A549 (cell line): ENCODE measurements around the gene ZNF574. TPM values are rescaled to one million over a fixed set of nuclear protein-coding genes. Genes with fewer than 3 reads are reported as not detected.

Experiments used
- ATAC-seq, 2 experiments: fragments of 200-7000 bp in 1 of 2; fragments of >200 bp in 1 of 2; cut with Nextera tagmentation in 1 of 2; cut with Tn5 transposase in 1 of 2; 3 replicates each; pipeline versions ENCODE4 v1.8.0 to v1.9.1; 2018 to 2020; ENCODE audit warnings: mild to moderate bottlenecking in 1 of 2, moderate library complexity in 1 of 2
- CTCF ChIA-PET: fragments of 300-600 bp; sonication (Branson Sonifier 250); formaldehyde crosslinking; extraction: SDS; loops from one replicate; lab custom pipeline; 2021; ENCODE audit warnings: antibody characterized with exemption, inconsistent platforms; lab: Yijun Ruan, JAX
- POLR2A ChIA-PET: fragments of 350-600 bp; formaldehyde crosslinking; extraction: SDS; loops from one replicate; lab custom pipeline; 2021; ENCODE audit warnings: antibody characterized with exemption, inconsistent platforms; lab: Yijun Ruan, JAX
- DNase-seq, 2 experiments: peaks; one replicate each; pipeline versions ENCODE4 v3.0.0 to v3.0.0-alpha.2; 2011 to 2016; ENCODE audit warnings: low read depth in 1 of 2, low spot score in 1 of 2
- FAIRE-seq: peaks from 2 replicates; lab custom pipeline; 2011; peaks lifted over from hg19 to GRCh38; lab: Jason Lieb, UNC
- H3K27ac ChIP-seq, 2 experiments: fragments of >200 bp; sonication (Bioruptor Twin); formaldehyde crosslinking; 3 replicates each; pipeline ENCODE4 v1.5.1; 2016 to 2017
- H3K4me1 ChIP-seq: fragments of >200 bp; sonication (Bioruptor Twin); formaldehyde crosslinking; 3 replicates; pipeline ENCODE4 v1.6.1; 2016
- H3K4me2 ChIP-seq: fragments of >200 bp; sonication (Bioruptor Twin); formaldehyde crosslinking; 3 replicates; pipeline ENCODE4 v1.6.1; 2016
- H3K4me3 ChIP-seq: fragments of >200 bp; sonication (Bioruptor Twin); formaldehyde crosslinking; 3 replicates; pipeline ENCODE4 v1.5.1; 2016
- H3K9me3 ChIP-seq: fragments of >200 bp; sonication (Bioruptor Twin); formaldehyde crosslinking; 3 replicates; pipeline ENCODE4 v1.6.1; 2016
- CBX2 ChIP-seq: fragments of 200-600 bp; sonication (generic); IDR thresholded peaks from 2 replicates; pipeline ENCODE4 v1.6.1; 2016; ENCODE audit warnings: low read depth, mild to moderate bottlenecking, borderline replicate concordance
- CEBPB ChIP-seq, 2 experiments: fragments of >200 bp in 1 of 2; sonication (Bioruptor Twin) in 1 of 2; formaldehyde crosslinking in 1 of 2; IDR thresholded peaks; 2 replicates each; pipeline ENCODE4 v1.6.1; 2012 to 2016
- CHD2 ChIP-seq: fragments of 150-350 bp; IDR thresholded peaks from 2 replicates; pipeline ENCODE4 v1.6.1; 2014; ENCODE audit warnings: low read length; ENCODE audit not compliant: partially characterized antibody
- CHD4 ChIP-seq: fragments of 200-600 bp; sonication (generic); IDR thresholded peaks from 2 replicates; pipeline ENCODE4 v1.6.1; 2016; ENCODE audit warnings: antibody characterized with exemption, mild to moderate bottlenecking, borderline replicate concordance
- EHF ChIP-seq: fragments of 250-450 bp; sonication (Bioruptor Pico); IDR thresholded peaks from 2 replicates; pipeline ENCODE4 v1.5.0; 2020; ENCODE audit warnings: mild to moderate bottlenecking
- EP300 ChIP-seq, 2 experiments: fragments of >200 bp; sonication (Bioruptor Twin); formaldehyde crosslinking; IDR thresholded peaks; 2 replicates in 1 of 2; 3 replicates in 1 of 2; pipeline ENCODE4 v1.6.1; 2016 to 2017
- ESRRA ChIP-seq: fragments of 150-350 bp; IDR thresholded peaks from 2 replicates; pipeline ENCODE4 v1.6.1; 2014; ENCODE audit warnings: mild to moderate bottlenecking, low read length, borderline replicate concordance
- FOSL2 ChIP-seq, 2 experiments: fragments of 450-650 bp in 1 of 2; fragments of >200 bp in 1 of 2; sonication (Bioruptor Twin) in 1 of 2; formaldehyde crosslinking; IDR thresholded peaks; 2 replicates each; pipeline versions ENCODE4 v1.5.0 to v1.6.1; 2016 to 2020; ENCODE audit warnings: mild to moderate bottlenecking in 1 of 2, moderate library complexity in 1 of 2
- GATA3 ChIP-seq: IDR thresholded peaks from 2 replicates; pipeline ENCODE4 v1.6.1; 2012; ENCODE audit warnings: borderline replicate concordance
- HEYL ChIP-seq: fragments of 250-450 bp; sonication (Bioruptor Pico); IDR thresholded peaks from 2 replicates; pipeline ENCODE4 v1.8.0; 2021; ENCODE audit warnings: mild to moderate bottlenecking, moderate library complexity
- HOXB5 ChIP-seq: fragments of 250-450 bp; sonication (Bioruptor Pico); IDR thresholded peaks from 2 replicates; pipeline ENCODE4 v1.5.0; 2020; ENCODE audit warnings: mild to moderate bottlenecking, moderate library complexity
- JUN ChIP-seq, 2 experiments: fragments of >200 bp; sonication (Bioruptor Twin); formaldehyde crosslinking; IDR thresholded peaks; 2 replicates in 1 of 2; 3 replicates in 1 of 2; pipeline ENCODE4 v1.6.1; 2016 to 2017
- MAZ ChIP-seq: fragments of 150-350 bp; IDR thresholded peaks from 2 replicates; pipeline ENCODE4 v1.6.1; 2014; ENCODE audit warnings: antibody characterized with exemption, low read depth, low read length, borderline replicate concordance
- NR3C1 ChIP-seq: fragments of >200 bp; sonication (Bioruptor Twin); formaldehyde crosslinking; IDR thresholded peaks from 3 replicates; pipeline ENCODE4 v1.6.1; 2017
- POLR2A ChIP-seq: IDR thresholded peaks from 2 replicates; pipeline ENCODE4 v1.6.1; 2012; ENCODE audit warnings: mild to moderate bottlenecking, low read length
- RAD21 ChIP-seq, 2 experiments: fragments of >200 bp in 1 of 2; sonication (Bioruptor Twin) in 1 of 2; formaldehyde crosslinking in 1 of 2; IDR thresholded peaks in 1 of 2; conservative IDR thresholded peaks in 1 of 2; 2 replicates in 1 of 2; 3 replicates in 1 of 2; pipeline ENCODE4 v1.6.1; 2012 to 2018; ENCODE audit warnings: inconsistent platforms in 1 of 2
- RCOR1 ChIP-seq: fragments of 150-350 bp; IDR thresholded peaks from 2 replicates; pipeline ENCODE4 v1.6.1; 2014; ENCODE audit warnings: antibody characterized with exemption, low read length, low read depth
- SMC3 ChIP-seq: fragments of >200 bp; sonication (Bioruptor Twin); formaldehyde crosslinking; IDR thresholded peaks from 3 replicates; pipeline ENCODE4 v1.6.1; 2018; ENCODE audit warnings: inconsistent platforms
- ZNF302 ChIP-seq: fragments of 250-450 bp; sonication (Bioruptor Pico); IDR thresholded peaks from 2 replicates; pipeline ENCODE4 v1.9.0; 2021; ENCODE audit warnings: inconsistent platforms, mild to moderate bottlenecking, moderate library complexity
- WGBS: methylation state at CpG from one replicate; pipeline ENCODE4 v1.1.6; 2017; ENCODE audit errors: missing lambda C conversion rate; 5-methylcytosine and 5-hydroxymethylcytosine counted together
- polyA plus RNA-seq, 4 experiments: library from polyadenylated mRNA; depleted of rRNA in 3 of 4; stranded (reverse); fragments of >200 nt; fragmentation: RNase III in 1 of 4; extraction: RNeasy Plus Mini Kit Qiagen cat#74134 plus additional on column Dnase treatment in 1 of 4; gene quantifications; 2 replicates in 3 of 4; 3 replicates in 1 of 4; pipeline ENCODE4 v1.2.3, GENCODE V29; 2011 to 2017
- TF ChIP-seq, protein P1 (sequence below): fragments of 150-350 bp; IDR thresholded peaks from 2 replicates; pipeline ENCODE4 v1.6.1; 2014; ENCODE audit warnings: low read depth, mild to moderate bottlenecking, low read length
- TF ChIP-seq, protein P2 (sequence below): fragments of 250-450 bp; sonication (Bioruptor Pico); IDR thresholded peaks from 2 replicates; pipeline ENCODE4 v1.5.0; 2020; ENCODE audit warnings: low read depth, mild to moderate bottlenecking, moderate library complexity
- TF ChIP-seq, protein P3 (sequence below): fragments of >200 bp; sonication (Bioruptor Twin); formaldehyde crosslinking; IDR thresholded peaks from 3 replicates; pipeline ENCODE4 v1.6.1; 2016
- TF ChIP-seq, protein P4 (sequence below): fragments of >200 bp; sonication (Bioruptor Twin); formaldehyde crosslinking; IDR thresholded peaks from 2 replicates; pipeline ENCODE4 v1.6.1; 2016
- TF ChIP-seq, protein P5 (sequence below): IDR thresholded peaks from 2 replicates; pipeline ENCODE4 v1.6.1; 2012; ENCODE audit warnings: low read depth, borderline replicate concordance
- TF ChIP-seq, protein P6 (sequence below): fragments of >200 bp; sonication (Bioruptor Twin); formaldehyde crosslinking; IDR thresholded peaks from 3 replicates; pipeline ENCODE4 v1.5.1; 2016
- TF ChIP-seq, protein P7 (sequence below): fragments of 450-650 bp; IDR thresholded peaks from 2 replicates; pipeline ENCODE4 v1.6.1; 2014; ENCODE audit warnings: antibody characterized with exemption

Gene ZNF574
- polyA plus RNA-seq, 2 of the 4 experiments (the other 2 are of a cell fraction), result 11.3 to 21.8 TPM

DNA sequence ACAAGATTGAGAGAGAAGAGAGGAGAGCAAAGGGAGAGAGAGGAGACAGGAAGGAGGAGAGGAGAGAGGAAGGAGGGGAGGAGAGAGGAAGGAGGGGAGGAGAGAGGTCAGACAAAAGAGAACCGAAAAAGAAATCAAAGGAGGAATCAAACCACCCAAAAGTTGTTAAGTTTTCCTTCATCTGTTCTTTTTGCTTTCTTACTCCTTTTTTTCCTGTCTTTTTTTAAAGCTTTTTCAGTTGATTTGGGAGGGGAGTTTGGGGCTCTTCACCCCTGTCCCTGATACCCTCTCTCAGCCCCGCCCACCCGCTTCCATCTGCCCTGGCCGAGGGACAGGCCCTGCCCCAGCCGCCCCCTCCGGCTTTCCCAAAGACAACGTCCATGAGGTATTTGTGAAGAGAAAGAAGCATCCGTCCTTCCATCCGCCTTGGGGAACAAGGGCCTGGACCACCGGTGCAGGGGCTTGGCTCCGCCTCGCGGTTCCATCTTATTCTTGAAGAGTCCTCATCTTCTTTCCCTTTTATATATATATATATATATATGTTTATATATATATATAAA, 13.3 kb downstream of the ZNF574 start:
- Histone ChIP-seq H3K9me3 (no peaks in the 10 kb centered on the region), H3K27ac (peak overlapping the region in 1 of 2 experiments; percentile 51; a peak in 3 of 6 replicates), H3K4me1 (peaks cover 24% of the 10 kb centered on the region), H3K4me2 (no peak overlapping the region; the same call in 2 of the 3 replicates), H3K4me3 (no peak overlapping the region)
- ATAC-seq, result no peak
- WGBS, result 88% methylated on average over 13 of the region's 13 CpGs
- ChIA-PET POLR2A (no interaction called here), CTCF (interaction anchor here (1.0 to 19.3 kb wide), 3 partner anchors 10 to 138 kb away, joined by 3 to 386 read pairs (median 4); no protein-coding TSS in a partner anchor)
- TF ChIP-seq, protein P1, sequence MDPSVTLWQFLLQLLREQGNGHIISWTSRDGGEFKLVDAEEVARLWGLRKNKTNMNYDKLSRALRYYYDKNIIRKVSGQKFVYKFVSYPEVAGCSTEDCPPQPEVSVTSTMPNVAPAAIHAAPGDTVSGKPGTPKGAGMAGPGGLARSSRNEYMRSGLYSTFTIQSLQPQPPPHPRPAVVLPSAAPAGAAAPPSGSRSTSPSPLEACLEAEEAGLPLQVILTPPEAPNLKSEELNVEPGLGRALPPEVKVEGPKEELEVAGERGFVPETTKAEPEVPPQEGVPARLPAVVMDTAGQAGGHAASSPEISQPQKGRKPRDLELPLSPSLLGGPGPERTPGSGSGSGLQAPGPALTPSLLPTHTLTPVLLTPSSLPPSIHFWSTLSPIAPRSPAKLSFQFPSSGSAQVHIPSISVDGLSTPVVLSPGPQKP, result no peak
- TF ChIP-seq CHD4, result no peak
- TF ChIP-seq ZNF302 (CRISPR knock-in tag), result no peak
- no peak for TF ChIP-seq CHD2
- TF ChIP-seq POLR2A, result no peak
- TF ChIP-seq EHF (CRISPR knock-in tag), result no peak
- TF ChIP-seq JUN (IDR thresholded peaks at IDR 0.05), result no peak
- TF ChIP-seq MAZ, result no peak
- TF ChIP-seq, protein P2, sequence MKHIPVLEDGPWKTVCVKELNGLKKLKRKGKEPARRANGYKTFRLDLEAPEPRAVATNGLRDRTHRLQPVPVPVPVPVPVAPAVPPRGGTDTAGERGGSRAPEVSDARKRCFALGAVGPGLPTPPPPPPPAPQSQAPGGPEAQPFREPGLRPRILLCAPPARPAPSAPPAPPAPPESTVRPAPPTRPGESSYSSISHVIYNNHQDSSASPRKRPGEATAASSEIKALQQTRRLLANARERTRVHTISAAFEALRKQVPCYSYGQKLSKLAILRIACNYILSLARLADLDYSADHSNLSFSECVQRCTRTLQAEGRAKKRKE, result no peak
- TF ChIP-seq, protein P3, sequence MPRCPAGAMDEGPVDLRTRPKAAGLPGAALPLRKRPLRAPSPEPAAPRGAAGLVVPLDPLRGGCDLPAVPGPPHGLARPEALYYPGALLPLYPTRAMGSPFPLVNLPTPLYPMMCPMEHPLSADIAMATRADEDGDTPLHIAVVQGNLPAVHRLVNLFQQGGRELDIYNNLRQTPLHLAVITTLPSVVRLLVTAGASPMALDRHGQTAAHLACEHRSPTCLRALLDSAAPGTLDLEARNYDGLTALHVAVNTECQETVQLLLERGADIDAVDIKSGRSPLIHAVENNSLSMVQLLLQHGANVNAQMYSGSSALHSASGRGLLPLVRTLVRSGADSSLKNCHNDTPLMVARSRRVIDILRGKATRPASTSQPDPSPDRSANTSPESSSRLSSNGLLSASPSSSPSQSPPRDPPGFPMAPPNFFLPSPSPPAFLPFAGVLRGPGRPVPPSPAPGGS, result no peak
- no peak for TF ChIP-seq HOXB5 (CRISPR knock-in tag)
- TF ChIP-seq, protein P4, sequence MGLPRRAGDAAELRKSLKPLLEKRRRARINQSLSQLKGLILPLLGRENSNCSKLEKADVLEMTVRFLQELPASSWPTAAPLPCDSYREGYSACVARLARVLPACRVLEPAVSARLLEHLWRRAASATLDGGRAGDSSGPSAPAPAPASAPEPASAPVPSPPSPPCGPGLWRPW, result no peak
- TF ChIP-seq, protein P5, sequence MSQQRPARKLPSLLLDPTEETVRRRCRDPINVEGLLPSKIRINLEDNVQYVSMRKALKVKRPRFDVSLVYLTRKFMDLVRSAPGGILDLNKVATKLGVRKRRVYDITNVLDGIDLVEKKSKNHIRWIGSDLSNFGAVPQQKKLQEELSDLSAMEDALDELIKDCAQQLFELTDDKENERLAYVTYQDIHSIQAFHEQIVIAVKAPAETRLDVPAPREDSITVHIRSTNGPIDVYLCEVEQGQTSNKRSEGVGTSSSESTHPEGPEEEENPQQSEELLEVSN, result no peak
- TF ChIP-seq NR3C1, result no peak
- no peak for TF ChIP-seq FOSL2 (IDR thresholded peaks at IDR 0.05)
- no peak for TF ChIP-seq FOSL2 (CRISPR knock-in tag; IDR thresholded peaks at IDR 0.05)
- TF ChIP-seq EP300 (IDR thresholded peaks at IDR 0.05), result no peak
- TF ChIP-seq, protein P6, sequence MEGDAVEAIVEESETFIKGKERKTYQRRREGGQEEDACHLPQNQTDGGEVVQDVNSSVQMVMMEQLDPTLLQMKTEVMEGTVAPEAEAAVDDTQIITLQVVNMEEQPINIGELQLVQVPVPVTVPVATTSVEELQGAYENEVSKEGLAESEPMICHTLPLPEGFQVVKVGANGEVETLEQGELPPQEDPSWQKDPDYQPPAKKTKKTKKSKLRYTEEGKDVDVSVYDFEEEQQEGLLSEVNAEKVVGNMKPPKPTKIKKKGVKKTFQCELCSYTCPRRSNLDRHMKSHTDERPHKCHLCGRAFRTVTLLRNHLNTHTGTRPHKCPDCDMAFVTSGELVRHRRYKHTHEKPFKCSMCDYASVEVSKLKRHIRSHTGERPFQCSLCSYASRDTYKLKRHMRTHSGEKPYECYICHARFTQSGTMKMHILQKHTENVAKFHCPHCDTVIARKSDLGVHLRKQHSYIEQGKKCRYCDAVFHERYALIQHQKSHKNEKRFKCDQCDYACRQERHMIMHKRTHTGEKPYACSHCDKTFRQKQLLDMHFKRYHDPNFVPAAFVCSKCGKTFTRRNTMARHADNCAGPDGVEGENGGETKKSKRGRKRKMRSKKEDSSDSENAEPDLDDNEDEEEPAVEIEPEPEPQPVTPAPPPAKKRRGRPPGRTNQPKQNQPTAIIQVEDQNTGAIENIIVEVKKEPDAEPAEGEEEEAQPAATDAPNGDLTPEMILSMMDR, result no peak
- no peak for DNase-seq
- peak; percentile 28 for FAIRE-seq

DNA sequence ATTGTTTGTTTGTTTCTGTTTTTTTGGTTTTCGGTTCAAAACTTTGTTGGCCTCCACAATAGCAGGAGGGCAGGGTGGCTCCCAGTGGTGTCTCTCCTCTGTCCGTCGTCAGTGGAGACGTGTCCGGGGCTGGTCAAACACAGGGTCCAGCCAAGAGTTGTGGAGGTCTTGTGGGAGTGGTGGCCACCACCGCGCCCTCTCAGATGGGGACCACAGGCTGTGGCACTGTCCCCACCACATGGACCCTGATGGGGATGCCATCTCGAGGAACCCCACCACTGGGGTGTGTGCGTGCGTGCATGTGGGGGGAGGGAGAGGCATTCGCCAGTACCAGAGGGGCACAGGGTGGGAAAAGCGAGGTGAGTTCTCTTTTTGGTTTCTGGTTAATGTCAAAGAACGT, 13.8 kb downstream of the ZNF574 start:
- Histone ChIP-seq H3K4me2 (no peak overlapping the region), H3K4me1 (peaks cover 24% of the 10 kb centered on the region), H3K9me3 (no peaks in the 10 kb centered on the region), H3K27ac (no peak overlapping the region), H3K4me3 (no peak overlapping the region)
- ATAC-seq, result no peak
- CTCF ChIA-PET, result interaction anchor here (0.9 to 19.3 kb wide), 4 partner anchors 10 to 295 kb away, joined by 3 to 386 read pairs (median 4); no protein-coding TSS in a partner anchor
- WGBS, result 93% methylated on average over 13 of the region's 13 CpGs
- no peak for DNase-seq
- POLR2A ChIA-PET, result interaction anchor here (1.4 kb wide), 1 partner anchor 14 kb away, joined by 5 read pairs; the partner anchor contains the start of gene ZNF574
- no peak for FAIRE-seq
- TF ChIP-seq ESRRA (no peak), HOXB5 (CRISPR knock-in tag) (no peak), GATA3 (no peak), CBX2 (no peak), JUN (IDR thresholded peaks at IDR 0.05) (no peak), HEYL (CRISPR knock-in tag) (no peak), SMC3 (no peak), MAZ (no peak), CHD2 (no peak), RCOR1 (no peak), NR3C1 (no peak), CEBPB (IDR thresholded peaks at IDR 0.05) (no peak), RAD21 (conservative IDR thresholded peaks at IDR 0.05 in 1 of 2, IDR thresholded peaks at IDR 0.05 in 1 of 2) (no peak)
- TF ChIP-seq, protein P7, sequence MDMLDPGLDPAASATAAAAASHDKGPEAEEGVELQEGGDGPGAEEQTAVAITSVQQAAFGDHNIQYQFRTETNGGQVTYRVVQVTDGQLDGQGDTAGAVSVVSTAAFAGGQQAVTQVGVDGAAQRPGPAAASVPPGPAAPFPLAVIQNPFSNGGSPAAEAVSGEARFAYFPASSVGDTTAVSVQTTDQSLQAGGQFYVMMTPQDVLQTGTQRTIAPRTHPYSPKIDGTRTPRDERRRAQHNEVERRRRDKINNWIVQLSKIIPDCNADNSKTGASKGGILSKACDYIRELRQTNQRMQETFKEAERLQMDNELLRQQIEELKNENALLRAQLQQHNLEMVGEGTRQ, result no peak
- TF ChIP-seq, protein P5, result no peak
- TF ChIP-seq, protein P2, result no peak
- TF ChIP-seq, protein P4, result no peak
